C4-2B (cell line): Measurements from ENCODE around the gene TPCN2.

Experiments
- H3K27ac ChIP-seq: fragments of 450-650 bp; 2 replicates; pipeline ENCODE4 v1.5.1; 2017
- CTCF ChIP-seq: fragments of 450-650 bp; conservative IDR thresholded peaks from 2 replicates; pipeline ENCODE4 v1.5.1; 2017; ENCODE audit warnings: mild to moderate bottlenecking
- ZFX ChIP-seq: fragments of 450-650 bp; IDR thresholded peaks from 2 replicates; pipeline ENCODE4 v1.6.1; 2017

The TPCN2 gene

GRCh38 chr11:69040581-69041260 is 8.0 kb upstream of the TPCN2 start:
- TF ChIP-seq ZFX: no peak
- TF ChIP-seq CTCF: no peak
- H3K27ac ChIP-seq: no peak overlapping the region

- TF ChIP-seq CTCF (no peak), ZFX (no peak)
- H3K27ac ChIP-seq: no peak overlapping the region
These were observed 7.2 kb upstream of the TPCN2 start for GRCh38 chr11:69041516-69041915.

GRCh38 chr11:69044111-69045013 is 4.4 kb upstream of the TPCN2 start:
- no peak overlapping the region for H3K27ac ChIP-seq
- TF ChIP-seq CTCF: peak; percentile 89
- TF ChIP-seq ZFX: no peak

GRCh38 chr11:69048031-69048693 is 570 bp upstream of the TPCN2 start:
- no peak for TF ChIP-seq CTCF
- TF ChIP-seq ZFX: no peak
- no peak overlapping the region; the same call in 1 of the 2 replicates for H3K27ac ChIP-seq

GRCh38 chr11:69049490-69049867 is 747 bp downstream of the TPCN2 start:
- TF ChIP-seq ZFX (no peak), CTCF (no peak)
- H3K27ac ChIP-seq: peak overlapping the region; percentile 93

GRCh38 chr11:69050592-69051380 is 2.1 kb downstream of the TPCN2 start:
- H3K27ac ChIP-seq: no peak overlapping the region
- no peak for TF ChIP-seq ZFX
- no peak for TF ChIP-seq CTCF
